Measurements from ENCODE around the gene ZNF595. TPM values are rescaled to one million over a fixed set of nuclear protein-coding genes. Genes with fewer than 3 reads are reported as not detected.

ZNF595 gene
- total RNA-seq, 1 experiment from 2014 or later, result 17.1 TPM

- H3K9me3 ChIP-seq, result no peaks in the 10 kb centered on the region
- H3K4me3 ChIP-seq (ENCODE audit: low read depth, low read length), result no peak overlapping the region
- H3K4me1 ChIP-seq, result no peaks in the 10 kb centered on the region
- no TSS peak for BruUV-seq (replicated peaks)
- no peak for DNase-seq
- Mint-ChIP-seq H3K4me3 (ENCODE audit: unreplicated experiment) (no peak overlapping the region), H3K27ac (ENCODE audit: unreplicated experiment) (no peak overlapping the region), H3K36me3 (ENCODE audit: insufficient read depth, unreplicated experiment) (no peaks in the 10 kb centered on the region), H3K9me3 (ENCODE audit: unreplicated experiment) (peaks cover 58% of the 10 kb centered on the region), H3K27me3 (ENCODE audit: insufficient read depth, unreplicated experiment) (no peaks in the 10 kb centered on the region), H3K4me1 (ENCODE audit: low read depth, unreplicated experiment) (no peaks in the 10 kb centered on the region)
- TF ChIP-seq CTCF (IDR thresholded peaks at IDR 0.05; ENCODE audit: insufficient read depth in 1 of 2, low read depth in 1 of 2, low read length in 1 of 2, severe bottlenecking in 1 of 2, unreplicated experiment in 1 of 2), result no peak
- ChIA-PET POLR2A (no interaction called here), CTCF (no interaction called here)
- H3K36me3 ChIP-seq (ENCODE audit: control insufficient read depth, insufficient read depth, low read length), result no peaks in the 10 kb centered on the region
- intact Hi-C loops (cut with micrococcal nuclease; ENCODE audit: unreplicated experiment), result no loop called here
- H3K27me3 ChIP-seq (replicated peaks; ENCODE audit: control insufficient read depth, insufficient read depth, low read length), result no peaks in the 10 kb centered on the region
Measured at GRCh38 chr4:107444-108429, 54.6 kb downstream of the ZNF595 start.

- Mint-ChIP-seq H3K9me3 (ENCODE audit: unreplicated experiment) (peaks cover 64% of the 10 kb centered on the region), H3K4me3 (ENCODE audit: unreplicated experiment) (no peak overlapping the region), H3K27me3 (ENCODE audit: insufficient read depth, unreplicated experiment) (no peaks in the 10 kb centered on the region), H3K27ac (ENCODE audit: unreplicated experiment) (no peak overlapping the region), H3K36me3 (ENCODE audit: insufficient read depth, unreplicated experiment) (no peaks in the 10 kb centered on the region), H3K4me1 (ENCODE audit: low read depth, unreplicated experiment) (no peaks in the 10 kb centered on the region)
- Histone ChIP-seq H3K4me3 (ENCODE audit: low read depth, low read length) (no peak overlapping the region), H3K36me3 (ENCODE audit: control insufficient read depth, insufficient read depth, low read length) (no peaks in the 10 kb centered on the region), H3K9me3 (no peaks in the 10 kb centered on the region), H3K27me3 (replicated peaks; ENCODE audit: control insufficient read depth, insufficient read depth, low read length) (no peaks in the 10 kb centered on the region), H3K4me1 (no peaks in the 10 kb centered on the region)
- CTCF ChIA-PET, result no interaction called here
- intact Hi-C loops (cut with micrococcal nuclease; ENCODE audit: unreplicated experiment), result no loop called here
- no peak for DNase-seq
- no peak for TF ChIP-seq CTCF (IDR thresholded peaks at IDR 0.05; ENCODE audit: insufficient read depth in 1 of 2, low read depth in 1 of 2, low read length in 1 of 2, severe bottlenecking in 1 of 2, unreplicated experiment in 1 of 2)
- no TSS peak for BruUV-seq (replicated peaks)
- POLR2A ChIA-PET, result interaction anchor here (0.6 kb wide), 1 partner anchor 84 kb away, joined by 4 read pairs; no protein-coding TSS in a partner anchor
Measured at GRCh38 chr4:112771-113170, 59.6 kb downstream of the ZNF595 start.

GRCh38 chr4:113732-114131 is 60.6 kb downstream of the ZNF595 start:
- H3K9me3 ChIP-seq, result no peaks in the 10 kb centered on the region
- no peak for TF ChIP-seq CTCF (IDR thresholded peaks at IDR 0.05; ENCODE audit: insufficient read depth in 1 of 2, low read depth in 1 of 2, low read length in 1 of 2, severe bottlenecking in 1 of 2, unreplicated experiment in 1 of 2)
- no peaks in the 10 kb centered on the region for H3K36me3 ChIP-seq (ENCODE audit: control insufficient read depth, insufficient read depth, low read length)
- Mint-ChIP-seq H3K27me3 (ENCODE audit: insufficient read depth, unreplicated experiment) (no peaks in the 10 kb centered on the region), H3K9me3 (ENCODE audit: unreplicated experiment) (peaks cover 59% of the 10 kb centered on the region), H3K36me3 (ENCODE audit: insufficient read depth, unreplicated experiment) (no peaks in the 10 kb centered on the region), H3K4me1 (ENCODE audit: low read depth, unreplicated experiment) (no peaks in the 10 kb centered on the region), H3K4me3 (ENCODE audit: unreplicated experiment) (no peak overlapping the region), H3K27ac (ENCODE audit: unreplicated experiment) (no peak overlapping the region)
- CTCF ChIA-PET, result no interaction called here
- H3K4me3 ChIP-seq (ENCODE audit: low read depth, low read length), result no peak overlapping the region
- intact Hi-C loops (cut with micrococcal nuclease; ENCODE audit: unreplicated experiment), result no loop called here
- H3K27me3 ChIP-seq (replicated peaks; ENCODE audit: control insufficient read depth, insufficient read depth, low read length), result no peaks in the 10 kb centered on the region
- BruUV-seq (replicated peaks), result no TSS peak
- POLR2A ChIA-PET, result no interaction called here
- no peak for DNase-seq
- no peaks in the 10 kb centered on the region for H3K4me1 ChIP-seq
